Activated T-cell treated with anti-CD3 and anti-CD28 coated beads for 24 hours (primary cell): ENCODE data around the gene EZH1.
A peak's percentile ranks its signal among the peaks of the same experiment; 100 is the strongest.

Experiments used
- DNase-seq: peaks from one replicate; pipeline ENCODE4 v3.0.0-alpha.2; 2020; ENCODE audit warnings: low read depth

EZH1 gene

GRCh38 chr17:42681976-42682721 lies 62.7 kb downstream of the EZH1 start, which contains the start of gene CNTNAP1:
Gene CNTNAP1, plus strand, starts transcription at chr17:42682531. Its CDS starts 299 bp downstream, at chr17:42682830.
- no peak for DNase-seq

GRCh38 chr17:42680331-42680808 lies 64.5 kb downstream of the EZH1 start:
- no peak for DNase-seq

GRCh38 chr17:42679492-42680330 lies 65.1 kb downstream of the EZH1 start:
- DNase-seq: peak; percentile 56

- DNase-seq: no peak
Measured at GRCh38 chr17:42678951-42679491, 65.8 kb downstream of the EZH1 start.

GRCh38 chr17:42677921-42678781 lies 66.7 kb downstream of the EZH1 start:
- peak; percentile 71 for DNase-seq

GRCh38 chr17:42677012-42677857 lies 67.6 kb downstream of the EZH1 start:
- peak; percentile 98 for DNase-seq

- DNase-seq: no peak
Measured at GRCh38 chr17:42676424-42677011, 68.3 kb downstream of the EZH1 start, which contains the start of gene PLEKHH3. Gene PLEKHH3, minus strand, starts transcription at chr17:42676994. Its CDS starts 431 bp downstream, at chr17:42676563.

- DNase-seq: no peak
Measured at GRCh38 chr17:42675965-42676423, 68.8 kb downstream of the EZH1 start.

GRCh38 chr17:42675348-42675964 lies 69.4 kb downstream of the EZH1 start:
- DNase-seq: no peak

GRCh38 chr17:42674755-42675347 lies 70.0 kb downstream of the EZH1 start:
- DNase-seq: no peak

GRCh38 chr17:42673885-42674754 lies 70.7 kb downstream of the EZH1 start:
- no peak for DNase-seq

GRCh38 chr17:42673266-42673884 lies 71.5 kb downstream of the EZH1 start:
- no peak for DNase-seq

GRCh38 chr17:42672038-42672437 lies 72.8 kb downstream of the EZH1 start:
- no peak for DNase-seq

GRCh38 chr17:42670789-42671657 lies 73.8 kb downstream of the EZH1 start:
- DNase-seq: no peak

GRCh38 chr17:42669977-42670788 lies 74.7 kb downstream of the EZH1 start:
- no peak for DNase-seq

GRCh38 chr17:42669705-42669976 lies 75.2 kb downstream of the EZH1 start:
- DNase-seq: no peak
